NCI-H128 (cell line): ENCODE measurements around the gene WIPF3.
"Not testable (repeated sequence)": the region's sequence is repeated elsewhere in the genome, so short reads cannot be mapped to it uniquely, and the experiment has no call there.

ENCODE experiments used
- DNase-seq: peaks from one replicate; lab custom pipeline; 2025; ENCODE audit not compliant: unreplicated experiment; lab: John Stamatoyannopoulos, UW

The WIPF3 gene

GRCh38 chr7:29948587-29948986, 142.3 kb downstream of the WIPF3 start:
- no peak for DNase-seq

- no peak for DNase-seq
Observed at GRCh38 chr7:29950480-29950879, 144.2 kb downstream of the WIPF3 start.

DNA sequence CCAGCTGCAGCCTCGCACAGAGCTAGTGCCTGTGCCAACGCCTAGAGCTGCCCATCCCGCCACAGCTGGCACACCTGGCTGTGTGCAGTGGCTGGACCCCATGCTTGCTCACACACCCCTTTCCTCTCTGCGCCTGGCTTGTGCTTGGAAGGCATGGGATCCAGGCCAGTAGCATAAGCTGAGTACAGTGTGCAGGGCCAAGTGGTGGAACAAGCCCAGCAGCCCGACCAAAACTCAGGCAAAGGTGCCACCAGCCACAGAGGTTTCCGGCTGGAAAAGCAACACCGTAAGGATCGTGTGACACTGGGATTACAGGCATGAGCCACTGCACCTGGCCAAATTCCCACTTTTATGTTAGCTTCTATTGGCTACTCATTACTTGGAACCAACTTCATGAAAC, 144.9 kb downstream of the WIPF3 start:
- DNase-seq = no peak

DNA sequence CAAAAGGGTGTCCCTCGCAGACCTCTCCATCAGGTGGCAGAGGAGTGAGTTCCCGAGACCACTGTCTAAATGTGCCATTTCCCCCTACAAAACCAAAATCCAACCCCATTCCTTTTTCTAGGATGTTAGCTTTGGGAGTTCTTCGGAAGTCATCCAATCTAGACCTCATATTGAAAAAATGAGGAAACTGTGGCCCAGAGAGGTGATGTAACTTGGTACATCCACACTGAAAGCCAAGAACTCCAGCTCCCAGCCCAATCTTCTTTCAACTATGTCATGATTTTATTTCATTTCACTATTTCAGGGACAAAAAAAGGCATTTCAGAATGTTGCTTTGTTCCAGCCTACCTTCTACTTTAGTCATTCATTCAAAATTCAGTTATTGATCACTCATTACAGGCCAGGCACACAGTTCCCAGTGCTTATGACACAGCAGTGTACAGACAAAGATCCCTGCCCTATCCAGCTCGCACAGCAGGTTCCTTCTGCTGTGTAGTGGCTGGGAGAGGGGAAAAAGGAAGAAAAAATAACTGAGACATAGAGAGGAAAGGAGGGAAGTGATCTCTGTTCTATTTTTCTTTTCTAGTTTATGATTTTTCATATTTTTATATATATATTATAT, 147.5 kb downstream of the WIPF3 start:
- DNase-seq = no peak

- DNase-seq = no peak
Observed at GRCh38 chr7:29955075-29955792, 148.9 kb downstream of the WIPF3 start.

DNA sequence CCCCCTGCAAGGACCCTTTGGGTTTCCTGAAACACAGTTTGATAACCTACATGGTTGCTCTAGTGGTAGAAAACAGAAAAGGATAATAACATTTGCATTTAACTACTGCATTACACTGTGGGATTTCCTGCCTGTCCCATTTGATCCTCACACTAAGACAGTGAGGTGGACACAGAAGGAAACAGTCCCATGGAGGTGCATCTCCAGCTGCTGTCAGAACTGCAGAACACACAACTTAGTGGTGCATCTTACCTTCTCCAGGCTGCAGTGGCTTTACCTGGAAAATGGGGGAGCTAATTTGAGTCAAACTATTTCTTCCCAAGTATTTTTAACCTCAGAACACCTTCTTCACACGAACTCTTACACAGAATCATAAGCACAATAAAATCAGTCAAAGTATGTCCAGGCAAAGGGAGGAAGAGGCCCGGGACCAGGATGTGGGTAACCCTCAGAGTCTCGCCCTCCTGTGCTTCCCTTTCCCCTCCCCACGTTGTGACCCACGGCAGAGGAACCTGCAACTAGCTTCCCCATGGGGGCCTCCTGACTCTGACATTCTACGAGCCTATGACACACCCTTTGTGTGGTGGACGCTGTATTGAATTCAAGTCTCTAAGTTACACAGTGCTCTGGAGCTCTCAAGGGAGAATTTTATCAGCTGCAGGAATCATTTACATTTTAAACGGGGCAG, 149.6 kb downstream of the WIPF3 start:
- no peak for DNase-seq

DNA sequence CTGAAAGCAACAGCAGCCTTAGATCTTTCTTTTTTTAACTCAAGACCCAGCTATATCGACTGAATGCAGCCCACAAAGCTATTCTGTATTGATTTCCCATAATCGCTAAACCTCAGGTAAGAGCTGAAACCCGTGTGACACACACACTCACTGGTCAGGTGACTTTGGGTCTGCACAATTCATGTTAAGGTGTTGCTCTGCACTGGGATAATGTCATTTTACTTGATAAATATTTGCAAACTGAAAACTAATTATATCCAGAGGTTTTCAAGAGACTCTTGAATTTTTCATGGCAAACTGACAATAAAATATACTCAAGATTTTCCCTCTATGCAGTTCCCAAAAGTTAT, 150.2 kb downstream of the WIPF3 start:
- no peak for DNase-seq

- no peak for DNase-seq
Observed at GRCh38 chr7:29957521-29958310, 151.4 kb downstream of the WIPF3 start.

DNA sequence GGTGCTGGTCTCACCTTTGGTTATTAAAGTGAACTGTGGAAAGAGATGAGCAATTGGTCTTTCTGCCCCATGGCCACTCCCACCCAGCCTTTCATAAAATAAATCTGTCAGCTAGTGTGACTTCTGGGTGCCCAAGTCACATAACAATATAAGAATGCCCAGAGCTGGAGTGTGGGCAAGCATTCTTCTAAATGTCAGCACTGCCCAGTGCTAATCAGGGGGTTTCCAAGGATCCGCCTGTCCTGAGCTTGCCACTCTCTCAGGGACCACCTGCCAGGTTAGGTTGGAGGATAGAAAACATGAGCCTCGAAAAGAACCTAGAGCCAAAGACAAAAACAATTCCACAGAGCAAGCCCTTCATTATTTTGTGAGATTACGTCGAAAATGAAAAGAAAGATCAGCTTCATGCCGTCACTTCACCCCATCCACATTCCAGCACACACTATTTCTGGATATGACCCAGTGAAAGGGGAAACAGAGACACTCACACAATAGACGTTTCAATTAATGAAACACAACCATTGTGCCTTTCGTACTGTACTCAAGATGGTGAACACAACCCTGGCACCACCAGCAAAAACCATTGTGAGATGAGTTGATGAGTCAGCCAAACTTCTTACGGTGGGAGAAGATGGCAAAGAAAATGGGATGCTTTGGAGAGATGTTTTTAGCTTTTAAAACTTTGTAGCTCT, 152.5 kb downstream of the WIPF3 start:
- DNase-seq = no peak

GRCh38 chr7:29961611-29962010, 155.3 kb downstream of the WIPF3 start:
- DNase-seq = not testable (repeated sequence)

- DNase-seq = no peak
Observed at GRCh38 chr7:29962035-29962434, 155.7 kb downstream of the WIPF3 start.

DNA sequence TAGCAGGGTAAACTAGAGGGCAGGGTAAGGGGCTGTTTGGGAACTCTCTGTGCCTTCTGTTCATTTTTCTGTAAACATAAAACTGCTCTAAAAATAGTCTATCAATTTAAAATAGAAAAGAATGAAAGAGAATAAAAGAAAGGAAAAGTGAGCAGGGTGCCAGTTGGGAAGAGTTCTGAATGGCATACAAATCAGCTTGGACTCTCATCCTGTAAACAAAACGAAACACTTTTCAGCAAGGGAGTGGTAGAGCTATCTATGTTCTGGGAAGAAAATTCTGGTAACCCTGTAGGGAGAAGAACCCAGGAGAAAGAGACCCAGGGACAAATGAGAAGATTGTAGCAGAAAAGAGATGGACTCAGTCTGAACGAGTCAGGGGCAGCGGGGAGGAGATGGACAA, 158.7 kb downstream of the WIPF3 start:
- DNase-seq = no peak
